ENCODE results near the gene DUSP5. TPM values are rescaled to one million over a fixed set of nuclear protein-coding genes. Genes with fewer than 3 reads are reported as not detected.

The DUSP5 gene
- total and polyA plus RNA-seq, 2 of the 4 experiments (the other 2 are of a cell fraction) = 42.1 to 48.1 TPM

DNA sequence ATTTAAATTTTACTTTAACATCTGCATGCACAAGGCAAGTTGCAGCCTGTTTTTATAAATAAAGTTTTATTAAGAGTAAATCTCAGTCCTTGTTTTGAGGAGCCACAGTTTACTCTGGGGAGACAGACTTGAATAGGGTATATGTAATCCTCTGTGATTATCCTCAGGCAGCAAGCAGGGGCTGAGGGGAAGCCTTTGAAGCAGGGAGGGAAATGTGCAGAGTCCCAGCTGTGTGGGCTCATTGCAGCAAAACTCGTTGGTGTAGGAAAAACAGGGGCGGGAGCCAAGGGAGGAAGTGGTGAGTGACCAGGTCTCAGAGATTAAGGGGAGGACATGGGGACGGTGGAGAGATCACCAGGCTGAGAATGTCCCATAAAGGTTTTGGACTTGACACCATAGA lies 35.4 kb downstream of the DUSP5 start:
- ATAC-seq (ENCODE audit: low read depth) (no peak), DNase-seq (peak; percentile 20)
- Histone ChIP-seq H2AFZ (replicated peaks; ENCODE audit: low read length, poor library complexity) (peak overlapping the region; percentile 78), H3K14ac (replicated peaks; ENCODE audit: low read depth, low read length) (0 out of 2 replicates have a peak overlapping the region, but pooled peaks have one; percentile 25), H2AK9ac (replicated peaks; ENCODE audit: low read depth, low read length, poor library complexity) (no peak overlapping the region), H4K5ac (ENCODE audit: low read depth, low read length) (no peak overlapping the region), H2BK20ac (ENCODE audit: low read depth, low read length) (peak overlapping the region; percentile 2; the same call in 1 of the 2 replicates), H3K9me1 (ENCODE audit: insufficient read depth, low read length) (peaks cover 26% of the 10 kb centered on the region), H3K18ac (ENCODE audit: low read depth, low read length) (no peak overlapping the region), H3K9me3 (ENCODE audit: control insufficient read depth, insufficient read depth, low read length) (no peaks in the 10 kb centered on the region), H3K4me1 (ENCODE audit: control insufficient read depth, insufficient read depth, low read length) (peaks cover 12% of the 10 kb centered on the region), H3K4ac (ENCODE audit: low read depth, low read length) (peak overlapping the region; percentile 66; the same call in 1 of the 2 replicates), H4K20me1 (ENCODE audit: insufficient read depth, low read length) (no peaks in the 10 kb centered on the region), H4K91ac (ENCODE audit: insufficient read depth, low read depth, low read length) (no peak overlapping the region; the same call in 1 of the 2 replicates), H3K4me3 (ENCODE audit: insufficient read depth, low read depth, low read length) (no peak overlapping the region), H3K27me3 (ENCODE audit: control insufficient read depth, insufficient read depth, low read length) (no peaks in the 10 kb centered on the region), H3K27ac (ENCODE audit: insufficient read depth, low read length) (no peak overlapping the region), H3K56ac (ENCODE audit: extremely low read depth, insufficient read depth, low read length) (no peak overlapping the region), H2BK5ac (ENCODE audit: low read depth, low read length, poor library complexity, severe bottlenecking) (no peak overlapping the region), H4K8ac (ENCODE audit: low read depth in 2 of 2, low read length in 2 of 2) (peak overlapping the region in 1 of 2 experiments; percentile 40; a peak in 1 of 4 replicates), H3K4me2 (ENCODE audit: low read depth, low read length) (no peak overlapping the region), H2AK5ac (ENCODE audit: low read depth, low read length) (peak overlapping the region; percentile 23; the same call in 1 of the 2 replicates), H2BK120ac (ENCODE audit: low read depth, low read length) (peak overlapping the region; percentile 4; the same call in 1 of the 2 replicates), H2BK15ac (ENCODE audit: low read depth, low read length) (peak overlapping the region; percentile 81; the same call in 2 of the 3 replicates), H3K79me1 (ENCODE audit: low read depth in 1 of 2, low read length in 2 of 2) (peaks cover 0 to 15% of the 10 kb centered on the region in 2 experiments; a peak in 2 of 4 replicates), H3K36me3 (ENCODE audit: control insufficient read depth, insufficient read depth, low read length) (no peaks in the 10 kb centered on the region), H3K23ac (ENCODE audit: low read depth, low read length) (no peak overlapping the region), H3K9ac (ENCODE audit: low read depth, low read length) (no peak overlapping the region)
- CTCF ChIA-PET = interaction anchor here (0.6 kb wide), 1 partner anchor 178 kb away, joined by 4 read pairs; no protein-coding TSS in a partner anchor
- 14% methylated on average over 2 of the region's 3 CpGs; no CpG with 5 or more reads in 1 of the 2 experiments for WGBS, 2 experiments (ENCODE audit: extremely low coverage in 2 of 2, insufficient read length in 1 of 2)
- no TSS peak for BruUV-seq (replicated peaks)
- POLR2A ChIA-PET (ENCODE audit: unreplicated experiment) = no interaction called here
- in situ Hi-C loops (cut with MboI; ENCODE audit: low sequenced_read_pairs) = no loop called here
- intact Hi-C loops (cut with micrococcal nuclease) = no loop called here
- no peak for TF ChIP-seq POLR2A (IDR thresholded peaks at IDR 0.05; ENCODE audit: low read depth, low read length)
- no peak for TF ChIP-seq SMC3 (IDR thresholded peaks at IDR 0.05; ENCODE audit: low read depth, low read length)
- no peak for TF ChIP-seq CHD1 (IDR thresholded peaks at IDR 0.05; ENCODE audit: low read depth, low read length)
- TF ChIP-seq RAD21 (IDR thresholded peaks at IDR 0.05; ENCODE audit: low read length) = no peak
- no peak for TF ChIP-seq MAZ (IDR thresholded peaks at IDR 0.05; ENCODE audit: borderline replicate concordance, low read depth, low read length)
- TF ChIP-seq MAFK (IDR thresholded peaks at IDR 0.05; ENCODE audit: low read depth, low read length) = no peak
- TF ChIP-seq FOS (IDR thresholded peaks at IDR 0.05; ENCODE audit: low read depth, low read length) = no peak
- no peak for TF ChIP-seq RCOR1 (IDR thresholded peaks at IDR 0.05; ENCODE audit: insufficient replicate concordance, low read length)
- TF ChIP-seq, protein P1, sequence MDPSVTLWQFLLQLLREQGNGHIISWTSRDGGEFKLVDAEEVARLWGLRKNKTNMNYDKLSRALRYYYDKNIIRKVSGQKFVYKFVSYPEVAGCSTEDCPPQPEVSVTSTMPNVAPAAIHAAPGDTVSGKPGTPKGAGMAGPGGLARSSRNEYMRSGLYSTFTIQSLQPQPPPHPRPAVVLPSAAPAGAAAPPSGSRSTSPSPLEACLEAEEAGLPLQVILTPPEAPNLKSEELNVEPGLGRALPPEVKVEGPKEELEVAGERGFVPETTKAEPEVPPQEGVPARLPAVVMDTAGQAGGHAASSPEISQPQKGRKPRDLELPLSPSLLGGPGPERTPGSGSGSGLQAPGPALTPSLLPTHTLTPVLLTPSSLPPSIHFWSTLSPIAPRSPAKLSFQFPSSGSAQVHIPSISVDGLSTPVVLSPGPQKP (IDR thresholded peaks at IDR 0.05; ENCODE audit: borderline replicate concordance, low read depth, low read length) = no peak
- TF ChIP-seq NFE2L2 (IDR thresholded peaks at IDR 0.05; ENCODE audit: low read depth, low read length) = no peak
- dilution Hi-C loops (cut with HindIII; ENCODE audit: low sequenced_read_pairs, unreplicated experiment) = no loop called here
